HS-5 (cell line): ENCODE results near the gene PAX5.

Experiments used
- DNase-seq: peaks from one replicate; pipeline ENCODE4 v3.0.0-alpha.2; 2012; ENCODE audit warnings: low read depth

PAX5 gene

GRCh38 chr9:36932198-36932597 is 101.9 kb downstream of the PAX5 start:
- DNase-seq = no peak

- no peak for DNase-seq
These were observed 103.1 kb downstream of the PAX5 start for GRCh38 chr9:36930941-36931340.

- no peak for DNase-seq
These were observed 104.8 kb downstream of the PAX5 start for GRCh38 chr9:36929350-36929675.

- DNase-seq = peak; percentile 43
These were observed 105.3 kb downstream of the PAX5 start for GRCh38 chr9:36928670-36929349.

- DNase-seq = no peak
These were observed 105.9 kb downstream of the PAX5 start for GRCh38 chr9:36928210-36928609.

- no peak for DNase-seq
These were observed 109.2 kb downstream of the PAX5 start for GRCh38 chr9:36924757-36925432.

GRCh38 chr9:36924071-36924470 is 110.0 kb downstream of the PAX5 start:
- DNase-seq = peak; percentile 75

- DNase-seq = no peak
These were observed 110.9 kb downstream of the PAX5 start for GRCh38 chr9:36923025-36923625.

- DNase-seq = no peak
These were observed 111.5 kb downstream of the PAX5 start for GRCh38 chr9:36922548-36922947.

- DNase-seq = no peak
These were observed 119.9 kb downstream of the PAX5 start for GRCh38 chr9:36914212-36914577.

GRCh38 chr9:36913393-36914211 is 120.5 kb downstream of the PAX5 start:
- no peak for DNase-seq

GRCh38 chr9:36912620-36913019 is 121.4 kb downstream of the PAX5 start:
- DNase-seq = no peak

- no peak for DNase-seq
These were observed 122.3 kb downstream of the PAX5 start for GRCh38 chr9:36911601-36912412.

GRCh38 chr9:36911037-36911436 is 123.0 kb downstream of the PAX5 start:
- no peak for DNase-seq

- DNase-seq = no peak
These were observed 127.6 kb downstream of the PAX5 start for GRCh38 chr9:36906492-36906891.

GRCh38 chr9:36905101-36906066 is 128.7 kb downstream of the PAX5 start:
- no peak for DNase-seq

- peak; percentile 36 for DNase-seq
These were observed 130.3 kb downstream of the PAX5 start for GRCh38 chr9:36903541-36904435.

- no peak for DNase-seq
These were observed 131.1 kb downstream of the PAX5 start for GRCh38 chr9:36902861-36903524.

GRCh38 chr9:36902080-36902716 is 131.9 kb downstream of the PAX5 start:
- DNase-seq = no peak
